B cell (primary cell): ENCODE data around the gene BCAN. TPM values are rescaled to one million over a fixed set of nuclear protein-coding genes. Genes with fewer than 3 reads are reported as not detected.

Source experiments
- ATAC-seq: fragments of 200-7000 bp; cut with Tn5 transposase; one replicate; pipeline ENCODE4 v1.10.0; 2021; ENCODE audit warnings: low read depth, mild to moderate bottlenecking, moderate number of reproducible peaks, moderate library complexity
- CTCF ChIA-PET: fragments of 350-600 bp; sonication (Branson Sonifier 250); formaldehyde crosslinking; loops from one replicate; lab custom pipeline; 2021; ENCODE audit warnings: antibody characterized with exemption, inconsistent platforms; lab: Charles Lee
- POLR2A ChIA-PET: fragments of 350-600 bp; sonication (Branson Sonifier 250); formaldehyde crosslinking; loops from one replicate; lab custom pipeline; 2021; ENCODE audit warnings: antibody characterized with exemption; lab: Charles Lee
- DNase-seq: peaks from one replicate; pipeline ENCODE4 v3.0.0; 2013
- H2AFZ ChIP-seq: 2 replicates; pipeline ENCODE4 v1.6.1; 2012; ENCODE audit warnings: mild to moderate bottlenecking, low read depth, low read length; ENCODE audit not compliant: insufficient read depth, poor library complexity, severe bottlenecking
- H3K27ac ChIP-seq, 2 donors: 1 replicate in 1 of 2; 2 replicates in 1 of 2; pipeline ENCODE4 v1.5.1; 2012 to 2013; ENCODE audit warnings: low read length in 2 of 2, mild to moderate bottlenecking in 2 of 2, moderate library complexity in 1 of 2
- H3K27me3 ChIP-seq, 4 experiments: fragments of 200-600 bp in 1 of 4; sonication (generic) in 1 of 4; replicated peaks in 1 of 4; 1 replicate in 2 of 4; 2 replicates in 2 of 4; pipeline versions ENCODE4 v1.6.1 to v1.7.0; 2013 to 2016; ENCODE audit warnings: low read length in 3 of 4, mild to moderate bottlenecking in 2 of 4, mixed read lengths in 1 of 4, moderate library complexity in 1 of 4; ENCODE audit not compliant: insufficient read depth in 4 of 4, control insufficient read depth in 3 of 4; ENCODE audit errors: control extremely low read depth in 1 of 4
- H3K36me3 ChIP-seq, 2 experiments: replicated peaks in 1 of 2; 1 replicate in 1 of 2; 2 replicates in 1 of 2; pipeline versions ENCODE4 v1.6.1 to v1.7.1; 2013; ENCODE audit warnings: low read length in 1 of 2; ENCODE audit not compliant: insufficient read depth in 2 of 2, control insufficient read depth in 1 of 2; ENCODE audit errors: control extremely low read depth in 1 of 2, extremely low read depth in 1 of 2
- H3K4me1 ChIP-seq, 2 donors: fragments of 200-600 bp in 1 of 2; sonication (generic) in 1 of 2; 1 replicate in 1 of 2; 2 replicates in 1 of 2; pipeline versions ENCODE4 v1.5.1 to v1.6.1; 2013 to 2017; ENCODE audit warnings: low read length in 2 of 2; ENCODE audit not compliant: control insufficient read depth in 2 of 2, insufficient read depth in 2 of 2
- H3K4me2 ChIP-seq: replicated peaks from 2 replicates; pipeline ENCODE3; 2012; ENCODE audit warnings: mild to moderate bottlenecking, low read depth, low read length; ENCODE audit not compliant: poor library complexity, severe bottlenecking
- H3K4me3 ChIP-seq, 5 experiments: fragments of 200-600 bp in 1 of 5; sonication (generic) in 1 of 5; 1 replicate in 3 of 5; 2 replicates in 2 of 5; pipeline versions ENCODE4 v1.5.1 to v1.7.0; 2011 to 2016; ENCODE audit warnings: low read length in 4 of 5, mild to moderate bottlenecking in 4 of 5, low read depth in 2 of 5, control low read depth in 1 of 5, moderate library complexity in 1 of 5; ENCODE audit not compliant: insufficient read depth in 1 of 5; ENCODE audit errors: control extremely low read depth in 1 of 5, extremely low read depth in 1 of 5
- H3K79me2 ChIP-seq: fragments of 200-600 bp; sonication (generic); one replicate; pipeline ENCODE4 v1.6.0; 2016; ENCODE audit warnings: low read length; ENCODE audit not compliant: control insufficient read depth, insufficient read depth
- H3K9ac ChIP-seq: fragments of 200-600 bp; sonication (generic); 2 replicates; pipeline ENCODE4 v1.6.1; 2017; ENCODE audit warnings: mild to moderate bottlenecking, low read length, moderate library complexity
- H3K9me3 ChIP-seq, 3 donors: one replicate each; pipeline versions ENCODE4 v1.6.1 to v1.7.1; 2013; ENCODE audit warnings: low read length in 2 of 3; ENCODE audit not compliant: control insufficient read depth in 2 of 3, insufficient read depth in 1 of 3; ENCODE audit errors: control extremely low read depth in 1 of 3
- H4K20me1 ChIP-seq: 2 replicates; pipeline ENCODE4 v1.6.0; 2012; ENCODE audit warnings: mild to moderate bottlenecking, low read length; ENCODE audit not compliant: insufficient read depth, control insufficient read depth, poor library complexity, severe bottlenecking
- H3K27ac Mint-ChIP-seq: one replicate; pipeline ENCODE4 v1.8.0; 2021; ENCODE audit warnings: mixed read lengths
- H3K27me3 Mint-ChIP-seq: one replicate; pipeline ENCODE4 v1.8.0; 2021; ENCODE audit warnings: mixed read lengths
- H3K4me1 Mint-ChIP-seq: one replicate; pipeline ENCODE4 v1.8.0; 2021; ENCODE audit warnings: mixed read lengths
- H3K4me3 Mint-ChIP-seq: one replicate; pipeline ENCODE4 v1.8.0; 2021; ENCODE audit warnings: mixed read lengths
- H3K9me3 Mint-ChIP-seq: one replicate; pipeline ENCODE4 v1.8.0; 2022; ENCODE audit warnings: mixed read lengths; ENCODE audit not compliant: insufficient read depth
- EZH2 ChIP-seq: IDR thresholded peaks from 2 replicates; pipeline ENCODE4 v1.6.1; 2012; ENCODE audit warnings: borderline replicate concordance, low read depth, mild to moderate bottlenecking, moderate library complexity, low read length; ENCODE audit not compliant: insufficient read depth, poor library complexity, severe bottlenecking
- WGBS: methylation state at CpG from one replicate; pipeline ENCODE4 v1.1.5; 2013; ENCODE audit warnings: missing lambda C conversion rate; ENCODE audit not compliant: insufficient coverage; 5-methylcytosine and 5-hydroxymethylcytosine counted together
- intact Hi-C: fragments of 100-400 bp; cut with micrococcal nuclease; formaldehyde crosslinking; loops from one replicate; pipeline ENCODE4 v1.10.0; 2022
- polyA plus RNA-seq: library from polyadenylated mRNA; depleted of rRNA; stranded (reverse); fragments of >200 nt; gene quantifications from 2 replicates; pipeline ENCODE4 v1.2.3, GENCODE V29; 2012
- total RNA-seq, 2 donors: library from RNA; stranded (reverse); fragments of 120-200 nt in 1 of 2; gene quantifications; 1 replicate in 1 of 2; 2 replicates in 1 of 2; pipeline versions ENCODE4 v1.2.3 to v1.2.4, GENCODE V29; 2013 to 2022
- TF ChIP-seq, protein P1 (sequence below): fragments of 200-600 bp; IDR thresholded peaks from one replicate; pipeline ENCODE4 v1.8.0; 2022; ENCODE audit warnings: antibody characterized with exemption, mild to moderate bottlenecking

The BCAN gene
- total and polyA plus RNA-seq, 2 donors (not counting 1 experiment from before 2014, with no cell fraction given) = not detected

DNA sequence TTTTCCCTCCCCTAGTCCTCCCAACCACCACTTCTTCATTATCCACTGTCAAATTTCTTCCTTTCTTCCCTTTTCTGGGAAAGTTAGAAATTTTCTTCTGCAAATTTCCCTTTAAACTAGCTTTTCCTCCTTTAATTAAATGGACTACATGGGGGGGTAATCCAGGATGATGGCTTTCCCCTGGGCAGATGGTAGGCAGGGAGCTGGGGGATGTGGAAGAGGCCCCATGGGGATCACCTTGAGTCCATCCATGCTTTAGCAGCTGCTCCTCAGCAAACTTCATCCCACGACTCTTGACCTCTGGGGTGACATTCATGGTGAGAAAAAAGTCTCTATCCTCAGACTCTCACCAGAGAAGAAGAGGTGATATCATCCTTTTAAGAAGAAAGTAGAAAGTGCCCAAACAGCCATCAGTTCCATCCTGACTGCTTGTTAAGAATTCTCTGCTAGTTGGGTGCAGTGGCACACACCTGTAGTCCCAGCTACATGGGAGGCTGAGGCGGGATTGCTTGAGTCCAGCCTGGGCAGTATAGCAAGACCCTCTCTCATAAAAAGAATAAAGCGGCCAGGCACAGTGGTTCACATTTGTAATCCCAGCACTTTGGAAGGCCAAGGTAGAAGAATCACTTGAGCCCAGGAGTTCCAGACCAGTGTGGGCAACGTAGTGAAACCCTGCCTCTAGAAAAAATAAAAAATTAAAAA is 43.0 kb upstream of the BCAN start:
- H3K36me3 ChIP-seq = peaks cover 0 to 43% of the 10 kb centered on the region in 2 experiments
- no CpG with 5 or more reads among the region's 4 CpGs for WGBS
- no peak overlapping the region for H3K4me2 ChIP-seq
- CTCF ChIA-PET = interaction anchor here (1.0 to 10.9 kb wide), 7 partner anchors 8 to 144 kb away, joined by 3 to 80 read pairs (median 5); no protein-coding TSS in a partner anchor
- H3K79me2 ChIP-seq = peaks cover 34% of the 10 kb centered on the region
- H2AFZ ChIP-seq = no peak overlapping the region
- intact Hi-C loops = no loop called here
- Mint-ChIP-seq H3K9me3 (no peaks in the 10 kb centered on the region), H3K27ac (peak overlapping the region; percentile 10), H3K4me1 (peaks cover 39% of the 10 kb centered on the region), H3K4me3 (no peak overlapping the region), H3K27me3 (no peaks in the 10 kb centered on the region)
- H3K27ac ChIP-seq = peak overlapping the region in 1 of 2 donors; percentile 50
- peaks cover 22 to 24% of the 10 kb centered on the region in 2 donors for H3K4me1 ChIP-seq
- H3K9ac ChIP-seq = no peak overlapping the region
- no peaks in the 10 kb centered on the region for H3K9me3 ChIP-seq
- H3K4me3 ChIP-seq = no peak overlapping the region
- ATAC-seq (no peak), DNase-seq (no peak)
- POLR2A ChIA-PET = interaction anchor here (0.9 kb wide), 1 partner anchor 98 kb away, joined by 3 read pairs; the partner anchor contains the start of gene MEF2D
- no peaks in the 10 kb centered on the region for H3K27me3 ChIP-seq
- H4K20me1 ChIP-seq = no peaks in the 10 kb centered on the region
- no peak for TF ChIP-seq EZH2
- TF ChIP-seq, protein P1, sequence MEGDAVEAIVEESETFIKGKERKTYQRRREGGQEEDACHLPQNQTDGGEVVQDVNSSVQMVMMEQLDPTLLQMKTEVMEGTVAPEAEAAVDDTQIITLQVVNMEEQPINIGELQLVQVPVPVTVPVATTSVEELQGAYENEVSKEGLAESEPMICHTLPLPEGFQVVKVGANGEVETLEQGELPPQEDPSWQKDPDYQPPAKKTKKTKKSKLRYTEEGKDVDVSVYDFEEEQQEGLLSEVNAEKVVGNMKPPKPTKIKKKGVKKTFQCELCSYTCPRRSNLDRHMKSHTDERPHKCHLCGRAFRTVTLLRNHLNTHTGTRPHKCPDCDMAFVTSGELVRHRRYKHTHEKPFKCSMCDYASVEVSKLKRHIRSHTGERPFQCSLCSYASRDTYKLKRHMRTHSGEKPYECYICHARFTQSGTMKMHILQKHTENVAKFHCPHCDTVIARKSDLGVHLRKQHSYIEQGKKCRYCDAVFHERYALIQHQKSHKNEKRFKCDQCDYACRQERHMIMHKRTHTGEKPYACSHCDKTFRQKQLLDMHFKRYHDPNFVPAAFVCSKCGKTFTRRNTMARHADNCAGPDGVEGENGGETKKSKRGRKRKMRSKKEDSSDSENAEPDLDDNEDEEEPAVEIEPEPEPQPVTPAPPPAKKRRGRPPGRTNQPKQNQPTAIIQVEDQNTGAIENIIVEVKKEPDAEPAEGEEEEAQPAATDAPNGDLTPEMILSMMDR = no peak

DNA sequence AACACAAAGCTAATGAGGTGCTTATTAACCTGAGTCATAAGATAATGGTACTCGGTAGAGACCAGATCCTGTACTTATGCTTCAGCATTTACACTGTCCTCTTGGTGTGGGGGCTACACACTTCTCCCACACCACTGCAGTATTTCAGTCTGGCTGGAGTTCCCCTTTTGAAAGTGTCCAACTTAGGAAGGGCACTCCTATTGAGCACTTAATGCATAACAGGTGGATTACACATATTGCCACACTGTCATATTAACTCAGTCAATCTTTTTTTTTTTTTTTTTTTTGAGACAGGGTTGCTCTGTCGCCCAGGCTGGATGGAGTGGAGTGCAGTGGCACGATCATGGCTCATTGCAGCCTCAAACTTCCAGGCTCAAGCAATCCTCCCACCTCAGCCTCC is 42.1 kb upstream of the BCAN start:
- H3K9ac ChIP-seq = no peak overlapping the region
- no peaks in the 10 kb centered on the region for H3K27me3 Mint-ChIP-seq
- no peak overlapping the region for H2AFZ ChIP-seq
- peak; percentile 70 for DNase-seq
- no peaks in the 10 kb centered on the region for H4K20me1 ChIP-seq
- POLR2A ChIA-PET = interaction anchor here (0.7 to 0.9 kb wide), 3 partner anchors 28 to 134 kb away, joined by 3 to 8 read pairs (median 7); partner anchors contain the start of gene MEF2D
- no CpG with 5 or more reads among the region's 3 CpGs for WGBS
- H3K4me2 ChIP-seq = peak overlapping the region; percentile 95
- no peaks in the 10 kb centered on the region for H3K27me3 ChIP-seq
- CTCF ChIA-PET = interaction anchor here (0.6 to 10.9 kb wide), 10 partner anchors 9 to 214 kb away, joined by 3 to 80 read pairs (median 4); partner anchors contain the start of gene MEF2D
- H3K4me1 ChIP-seq = peaks cover 22 to 24% of the 10 kb centered on the region in 2 donors
- H3K4me1 Mint-ChIP-seq = peaks cover 39% of the 10 kb centered on the region
- H3K27ac Mint-ChIP-seq = peak overlapping the region; percentile 63
- TF ChIP-seq, protein P1 = peak; percentile 53
- TF ChIP-seq EZH2 = no peak
- H3K4me3 Mint-ChIP-seq = peak overlapping the region; percentile 97
- no peak overlapping the region for H3K4me3 ChIP-seq
- peaks cover 37% of the 10 kb centered on the region for H3K79me2 ChIP-seq
- H3K36me3 ChIP-seq = peaks cover 0 to 41% of the 10 kb centered on the region in 2 experiments
- peak; percentile 56 for ATAC-seq
- intact Hi-C loops = loop anchor here (2.0 kb wide), 3 partner anchors 99 to 143 kb away; partner anchors contain the start of gene MEF2D
- H3K9me3 ChIP-seq = no peaks in the 10 kb centered on the region
- H3K9me3 Mint-ChIP-seq = no peaks in the 10 kb centered on the region
- H3K27ac ChIP-seq = peak overlapping the region in 1 of 2 donors; percentile 83
